ENCODE measurements around the gene EFNA1.
"Not testable (repeated sequence)": the region's sequence is repeated elsewhere in the genome, so short reads cannot be mapped to it uniquely, and the experiment has no call there.

Gene EFNA1

GRCh38 chr1:155145491-155145890, 17.8 kb downstream of the EFNA1 start:
- DNase-seq (ENCODE audit: low read depth in 3 of 3): no peak

- not testable (repeated sequence) for DNase-seq (ENCODE audit: low read depth in 3 of 3)
These were observed 28.4 kb downstream of the EFNA1 start for GRCh38 chr1:155155996-155156643.

DNA sequence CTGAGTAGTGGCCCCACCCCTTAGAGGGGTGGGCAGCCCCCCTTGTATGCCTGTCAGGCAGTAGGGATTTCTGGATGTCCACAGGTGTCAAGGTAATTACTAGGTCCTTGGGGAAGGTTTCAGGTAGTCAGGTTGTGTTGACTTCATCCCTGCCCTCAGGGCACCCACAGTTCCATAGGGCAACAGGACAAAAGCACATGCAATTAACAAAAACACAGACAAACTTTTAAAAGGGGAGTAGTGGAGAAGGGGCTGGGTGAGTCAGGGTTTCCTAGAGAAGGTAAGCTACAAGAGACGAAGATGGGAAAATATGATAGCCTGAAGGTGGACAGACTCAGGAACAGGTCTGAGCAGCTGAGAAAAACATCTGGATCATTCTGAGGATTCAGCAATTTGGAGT, 31.3 kb downstream of the EFNA1 start:
- DNase-seq (ENCODE audit: low read depth in 3 of 3): no peak

DNA sequence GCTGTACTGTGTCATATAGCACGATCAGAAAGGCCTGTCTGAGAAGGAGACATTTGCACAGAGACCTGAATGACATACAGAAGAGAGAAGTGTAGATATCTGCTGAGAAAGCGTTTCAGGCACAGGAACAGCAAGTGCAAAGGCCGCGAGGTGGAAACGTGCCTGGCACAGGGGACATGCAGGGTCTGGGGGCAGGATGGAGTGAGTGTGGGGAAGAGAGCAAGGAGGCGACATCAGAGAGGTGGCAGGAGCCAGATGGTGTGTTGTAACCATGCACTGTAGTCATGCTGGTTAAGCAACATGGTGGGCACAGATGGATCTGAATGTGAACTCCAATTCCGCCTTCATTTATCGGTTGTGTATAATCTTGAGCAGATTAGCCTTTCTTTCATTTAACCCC, 32.5 kb downstream of the EFNA1 start:
- DNase-seq (ENCODE audit: low read depth in 3 of 3): no peak

DNA sequence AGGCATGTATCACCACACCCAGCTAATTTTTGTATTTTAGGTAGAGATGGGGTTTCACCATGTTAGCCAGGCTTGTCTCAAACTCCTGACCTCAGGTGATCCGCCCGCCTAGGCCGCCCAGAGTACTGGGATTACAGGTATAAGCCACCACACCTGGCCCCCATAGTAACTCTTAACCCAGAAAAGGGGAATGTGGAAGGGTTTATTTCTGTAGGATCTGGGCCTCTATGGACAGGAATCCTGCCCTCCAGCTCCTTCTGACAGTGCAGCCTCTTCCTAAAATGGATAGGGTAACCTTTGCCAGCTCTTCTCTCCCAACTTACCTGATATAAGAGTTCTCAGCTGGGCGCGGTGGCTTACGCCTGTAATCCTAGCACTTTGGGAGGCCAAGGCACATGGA, 35.0 kb downstream of the EFNA1 start:
- not testable (repeated sequence) for DNase-seq (ENCODE audit: low read depth in 3 of 3)

DNA sequence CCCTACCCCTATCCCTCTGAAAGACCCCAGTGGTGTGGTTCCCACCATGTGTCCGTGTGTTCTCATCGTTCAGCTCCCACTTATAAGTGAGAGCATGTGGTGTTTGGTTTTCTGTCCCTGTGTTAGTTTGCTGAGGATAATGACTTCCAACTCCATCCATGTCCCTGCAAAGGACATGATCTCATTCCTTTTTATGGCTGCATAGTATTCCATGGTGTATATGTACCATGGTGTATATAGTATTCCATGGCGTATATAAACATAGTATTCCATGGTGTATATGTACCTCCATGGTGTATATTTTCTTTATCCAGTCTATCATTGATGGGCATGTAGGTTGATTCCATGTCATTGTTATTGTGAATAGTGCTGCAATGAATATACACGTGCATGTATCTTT, 36.1 kb downstream of the EFNA1 start:
- DNase-seq (ENCODE audit: low read depth in 3 of 3): not testable (repeated sequence)

DNA sequence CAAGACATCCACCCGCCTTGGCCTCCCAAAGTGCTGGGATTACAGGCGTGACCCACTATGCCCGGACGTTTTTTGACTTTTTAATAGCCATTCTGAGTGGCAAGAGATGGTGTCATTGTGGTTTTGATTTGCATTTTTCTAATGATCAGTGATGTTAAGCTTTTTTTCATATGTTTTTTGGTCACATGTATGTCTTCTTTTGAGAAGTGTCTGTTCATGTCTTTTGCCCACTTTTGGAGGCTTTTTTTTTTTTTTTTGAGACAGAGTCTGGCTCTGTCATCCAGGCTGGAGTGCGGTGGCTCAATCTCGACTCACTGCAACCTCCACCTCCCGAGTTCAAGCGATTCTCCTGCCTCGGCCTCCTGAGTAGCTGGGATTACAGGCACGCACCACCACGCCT, 36.9 kb downstream of the EFNA1 start:
- DNase-seq (ENCODE audit: low read depth in 3 of 3): not testable (repeated sequence)

DNA sequence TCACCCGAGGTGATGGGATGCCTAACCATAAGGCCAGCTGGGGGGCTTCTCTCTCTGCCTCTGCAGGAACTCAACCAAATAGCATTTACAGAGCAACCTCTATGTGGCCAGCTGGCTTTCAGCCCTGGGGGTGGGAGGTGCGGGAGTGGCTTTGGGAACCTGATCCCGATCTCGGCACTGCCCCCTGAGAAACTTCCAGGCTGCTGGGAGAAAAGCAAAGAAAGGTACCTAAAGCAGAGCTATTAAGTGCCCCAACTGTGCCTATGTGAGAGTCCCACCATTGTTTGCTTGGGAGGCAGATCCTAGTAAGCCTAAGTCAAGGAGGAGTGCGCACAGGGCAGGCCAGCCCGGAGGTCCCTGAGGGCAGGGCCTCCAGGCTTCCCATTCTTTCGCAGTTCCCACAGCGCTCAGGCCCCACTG, 38.4 kb downstream of the EFNA1 start:
- DNase-seq (ENCODE audit: low read depth in 3 of 3): no peak

GRCh38 chr1:155166471-155167165, 38.9 kb downstream of the EFNA1 start:
- DNase-seq (ENCODE audit: low read depth in 3 of 3): no peak

GRCh38 chr1:155167166-155168104, 39.8 kb downstream of the EFNA1 start:
- peak; percentile 66 to 83 (median 79) for DNase-seq (ENCODE audit: low read depth in 3 of 3)

- DNase-seq (ENCODE audit: low read depth in 3 of 3): not testable (repeated sequence)
These were observed 40.4 kb downstream of the EFNA1 start for GRCh38 chr1:155168105-155168445.

- DNase-seq (ENCODE audit: low read depth in 3 of 3): no peak
These were observed 41.0 kb downstream of the EFNA1 start for GRCh38 chr1:155168456-155169210.

DNA sequence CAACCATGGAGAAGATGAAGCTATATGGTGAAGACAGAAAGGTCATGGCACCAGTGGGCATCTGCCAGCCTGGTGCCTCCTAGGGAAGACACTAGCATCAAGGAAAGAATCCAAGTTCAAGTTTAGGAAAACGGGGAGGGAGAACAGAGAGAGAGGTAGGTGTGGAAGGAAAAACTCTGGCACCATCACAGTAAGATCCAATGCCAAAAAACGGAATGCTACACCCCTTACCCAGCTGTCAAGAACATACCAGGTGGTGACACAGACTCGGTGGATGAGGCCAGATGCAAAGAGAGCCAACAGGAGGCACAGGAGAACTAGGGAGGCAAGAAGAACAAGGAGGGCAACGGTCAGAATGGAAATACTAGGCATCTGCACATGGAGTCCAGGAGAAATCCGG, 41.9 kb downstream of the EFNA1 start:
- DNase-seq (ENCODE audit: low read depth in 3 of 3): no peak

DNA sequence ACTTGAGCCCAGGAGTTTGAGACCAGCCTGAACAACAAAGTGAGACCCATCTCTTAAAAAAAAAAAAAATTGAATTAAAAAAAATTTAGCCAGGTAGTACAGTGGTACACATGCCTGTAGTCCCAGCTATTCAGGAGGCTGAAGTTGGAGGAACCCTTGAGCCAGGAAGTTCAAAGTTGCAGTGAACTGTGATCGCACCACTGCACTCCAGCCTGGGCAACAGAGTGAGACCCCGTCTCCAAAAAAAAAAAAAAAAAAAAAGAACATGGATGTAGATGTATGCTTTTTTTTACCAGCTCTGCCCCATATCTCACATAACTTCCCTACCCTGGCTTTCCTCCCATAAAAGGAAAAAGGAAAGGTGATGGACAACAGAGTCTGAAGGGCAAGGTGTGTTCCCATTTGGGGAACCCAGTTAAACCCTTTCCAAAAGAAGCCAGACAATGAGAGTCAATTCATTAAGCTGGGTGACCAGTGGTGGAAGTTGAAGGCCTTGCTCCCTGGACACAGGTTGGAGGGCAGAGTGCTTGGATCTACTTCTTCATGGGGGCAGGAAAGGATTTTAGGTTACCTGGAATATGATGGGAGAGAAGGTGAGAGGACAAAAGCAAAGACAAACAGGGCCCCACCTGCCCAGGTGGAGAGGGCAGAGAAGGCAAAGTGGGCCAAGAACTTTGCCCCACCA, 42.6 kb downstream of the EFNA1 start:
- no peak for DNase-seq (ENCODE audit: low read depth in 3 of 3)

GRCh38 chr1:155170806-155171205, 43.1 kb downstream of the EFNA1 start:
- no peak for DNase-seq (ENCODE audit: low read depth in 3 of 3)

- no peak for DNase-seq (ENCODE audit: low read depth in 3 of 3)
These were observed 44.4 kb downstream of the EFNA1 start for GRCh38 chr1:155171836-155172731.

DNA sequence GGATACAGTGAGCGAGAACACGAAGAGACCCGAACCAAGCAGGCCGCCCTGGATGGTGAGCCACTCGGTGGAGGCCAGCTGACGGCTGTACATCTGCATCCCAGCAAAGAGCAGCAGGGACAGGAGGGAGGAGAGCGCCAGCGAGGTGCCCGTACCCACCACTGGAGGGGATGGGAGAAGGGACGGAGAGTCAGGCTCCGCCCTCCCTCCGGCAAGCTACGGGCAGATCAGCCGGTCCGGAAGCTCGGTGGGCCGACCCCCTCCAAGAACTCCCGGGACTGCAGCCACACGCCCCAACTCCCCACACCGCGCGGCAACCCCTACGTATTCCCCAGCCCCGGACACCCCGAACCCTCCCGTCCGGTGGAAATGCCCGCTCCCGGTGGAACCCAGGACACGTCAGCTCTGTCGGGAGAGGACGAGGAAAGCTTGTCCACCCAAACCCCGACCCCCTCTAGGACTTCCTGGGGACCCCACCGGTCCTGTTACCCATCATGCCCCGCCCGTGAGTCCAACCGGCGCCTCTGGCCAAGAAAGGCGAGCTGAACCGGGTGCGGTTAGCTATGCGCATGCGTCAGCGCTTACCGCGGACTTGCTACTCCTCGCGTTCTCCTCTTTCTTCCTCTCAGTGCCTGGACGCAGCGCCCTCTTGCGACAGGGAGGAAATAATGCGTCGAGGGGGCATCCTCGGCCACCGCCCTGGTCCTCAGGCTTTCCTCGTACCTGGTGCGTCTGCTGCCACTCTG, 45.2 kb downstream of the EFNA1 start, which contains the start of gene KRTCAP2:
KRTCAP2 (minus strand) TSS at position 573 of the 746 bp plus-strand sequence; CDS start at position 493, 80 bp downstream.
- peak; percentile 87 to 92 (median 89) for DNase-seq (ENCODE audit: low read depth in 3 of 3)

GRCh38 chr1:155173478-155174323, 46.0 kb downstream of the EFNA1 start, which contains the start of gene TRIM46:
TRIM46 (plus strand) TSS chr1:155173849; CDS start chr1:155173967, 118 bp downstream.
- peak; percentile 57 to 68 (median 58) for DNase-seq (ENCODE audit: low read depth in 3 of 3)
